ENCODE data around the gene KDM1A. TPM values are rescaled to one million over a fixed set of nuclear protein-coding genes. Genes with fewer than 3 reads are reported as not detected.

The KDM1A gene
- total and polyA plus RNA-seq, 7 experiments from 2014 or later: 40.6 to 62.1 (median 48.4) TPM

DNA sequence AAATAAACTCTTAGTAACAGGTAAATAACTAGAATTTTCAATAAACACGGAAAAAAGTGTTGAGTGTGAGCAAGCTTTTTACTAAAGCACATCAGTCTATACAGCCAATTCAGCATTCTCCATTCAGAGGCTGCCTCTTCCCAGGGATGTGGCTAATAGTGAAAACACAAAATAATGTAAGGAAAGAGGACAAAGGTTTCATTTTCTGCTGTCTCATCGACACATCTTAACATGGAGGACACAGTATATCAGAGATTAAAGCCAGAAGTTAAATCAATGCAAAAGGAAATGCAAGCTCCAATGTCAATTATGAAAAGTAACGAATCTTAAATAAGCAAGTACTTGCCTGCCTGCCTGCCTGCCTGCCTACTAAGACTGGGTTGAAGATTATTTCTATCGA, 106.2 kb downstream of the KDM1A start:
- H3K4me3 Mint-ChIP-seq: no peak overlapping the region
- H3K27me3 Mint-ChIP-seq: no peaks in the 10 kb centered on the region
- Histone ChIP-seq H3K36me3 (ENCODE audit: control insufficient read depth in 2 of 3, insufficient read depth in 3 of 3, low read length in 3 of 3) (no peaks in the 10 kb centered on the region), H3K4me1 (ENCODE audit: control insufficient read depth in 2 of 2, insufficient read depth in 2 of 2, low read length in 2 of 2) (no peaks in the 10 kb centered on the region), H3K9me3 (ENCODE audit: control insufficient read depth in 2 of 3, low read length in 3 of 3) (no peaks in the 10 kb centered on the region), H3K4me3 (ENCODE audit: low read length) (no peak overlapping the region), H3K27ac (ENCODE audit: low read depth, low read length) (no peak overlapping the region), H3K27me3 (ENCODE audit: control insufficient read depth in 2 of 2, insufficient read depth in 2 of 2, low read length in 2 of 2) (no peaks in the 10 kb centered on the region)
- H3K9me3 Mint-ChIP-seq: no peaks in the 10 kb centered on the region
- H3K4me1 Mint-ChIP-seq: peaks cover 16 to 58% (median 41%) of the 10 kb centered on the region in 7 donors
- POLR2A ChIA-PET: interaction anchor here (0.7 kb wide), 1 partner anchor 513 kb away, joined by 3 read pairs; no protein-coding TSS in a partner anchor
- no peak overlapping the region for H3K27ac Mint-ChIP-seq
- CTCF ChIA-PET: no interaction called here
- H3K36me3 Mint-ChIP-seq: peaks cover 0 to 7% (median 2%) of the 10 kb centered on the region in 5 donors
- no peak for DNase-seq
- no peak for ATAC-seq
- intact Hi-C loops (cut with micrococcal nuclease): no loop called here

GRCh38 chr1:23126200-23126599, 106.9 kb downstream of the KDM1A start:
- Mint-ChIP-seq H3K36me3 (peaks cover 0 to 9% (median 3%) of the 10 kb centered on the region in 5 donors), H3K9me3 (no peaks in the 10 kb centered on the region), H3K27ac (peak overlapping the region in 1 of 9 donors; percentile 52), H3K4me1 (peaks cover 20 to 54% (median 35%) of the 10 kb centered on the region in 7 donors), H3K4me3 (no peak overlapping the region), H3K27me3 (no peaks in the 10 kb centered on the region)
- Histone ChIP-seq H3K36me3 (ENCODE audit: control insufficient read depth in 2 of 3, insufficient read depth in 3 of 3, low read length in 3 of 3) (no peaks in the 10 kb centered on the region), H3K27ac (ENCODE audit: low read depth, low read length) (no peak overlapping the region), H3K9me3 (ENCODE audit: control insufficient read depth in 2 of 3, low read length in 3 of 3) (no peaks in the 10 kb centered on the region), H3K4me1 (ENCODE audit: control insufficient read depth in 2 of 2, insufficient read depth in 2 of 2, low read length in 2 of 2) (no peaks in the 10 kb centered on the region), H3K27me3 (ENCODE audit: control insufficient read depth in 2 of 2, insufficient read depth in 2 of 2, low read length in 2 of 2) (no peaks in the 10 kb centered on the region), H3K4me3 (ENCODE audit: low read length) (no peak overlapping the region)
- no peak for DNase-seq
- CTCF ChIA-PET: no interaction called here
- no peak for ATAC-seq
- POLR2A ChIA-PET: interaction anchor here (1.1 kb wide), 1 partner anchor 22 kb away, joined by 3 read pairs; no protein-coding TSS in a partner anchor
- intact Hi-C loops (cut with micrococcal nuclease): no loop called here

DNA sequence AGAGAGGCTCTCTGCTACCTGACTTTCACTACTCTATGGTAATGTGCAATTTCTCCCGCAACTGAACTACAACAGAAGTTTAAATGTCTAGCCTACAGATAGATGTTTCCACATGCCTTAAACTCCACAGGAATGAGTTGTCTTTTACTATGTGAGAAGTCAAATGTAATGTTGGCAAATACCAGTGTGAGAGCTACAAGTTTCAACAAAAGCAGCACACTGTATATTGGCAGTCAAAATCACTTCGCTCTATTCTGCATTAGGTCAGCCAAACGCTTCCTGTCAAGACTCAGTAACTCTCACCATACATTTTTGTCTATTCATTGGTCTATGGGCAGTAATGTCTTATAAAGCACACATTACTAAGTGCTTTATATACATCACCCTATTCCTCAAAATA, 107.5 kb downstream of the KDM1A start:
- peak overlapping the region in 1 of 9 donors; percentile 52 for H3K27ac Mint-ChIP-seq
- intact Hi-C loops (cut with micrococcal nuclease): no loop called here
- no peak for ATAC-seq
- no peak for DNase-seq
- no peaks in the 10 kb centered on the region for H3K9me3 Mint-ChIP-seq
- Histone ChIP-seq H3K4me3 (ENCODE audit: low read length) (no peak overlapping the region), H3K27ac (ENCODE audit: low read depth, low read length) (no peak overlapping the region), H3K27me3 (ENCODE audit: control insufficient read depth in 2 of 2, insufficient read depth in 2 of 2, low read length in 2 of 2) (no peaks in the 10 kb centered on the region), H3K36me3 (ENCODE audit: control insufficient read depth in 2 of 3, insufficient read depth in 3 of 3, low read length in 3 of 3) (no peaks in the 10 kb centered on the region), H3K9me3 (ENCODE audit: control insufficient read depth in 2 of 3, low read length in 3 of 3) (no peaks in the 10 kb centered on the region), H3K4me1 (ENCODE audit: control insufficient read depth in 2 of 2, insufficient read depth in 2 of 2, low read length in 2 of 2) (no peaks in the 10 kb centered on the region)
- ChIA-PET POLR2A (interaction anchor here (1.1 kb wide), 1 partner anchor 21 kb away, joined by 3 read pairs; no protein-coding TSS in a partner anchor), CTCF (no interaction called here)
- H3K27me3 Mint-ChIP-seq: no peaks in the 10 kb centered on the region
- H3K4me1 Mint-ChIP-seq: peaks cover 20 to 56% (median 35%) of the 10 kb centered on the region in 7 donors
- H3K4me3 Mint-ChIP-seq: no peak overlapping the region
- H3K36me3 Mint-ChIP-seq: peaks cover 0 to 10% (median 4%) of the 10 kb centered on the region in 5 donors

- DNase-seq: no peak
- intact Hi-C loops (cut with micrococcal nuclease): no loop called here
- Histone ChIP-seq H3K4me3 (ENCODE audit: low read length) (no peak overlapping the region), H3K9me3 (ENCODE audit: control insufficient read depth in 2 of 3, low read length in 3 of 3) (no peaks in the 10 kb centered on the region), H3K27ac (ENCODE audit: low read depth, low read length) (no peak overlapping the region), H3K4me1 (ENCODE audit: control insufficient read depth in 2 of 2, insufficient read depth in 2 of 2, low read length in 2 of 2) (no peaks in the 10 kb centered on the region), H3K36me3 (ENCODE audit: control insufficient read depth in 2 of 3, insufficient read depth in 3 of 3, low read length in 3 of 3) (no peaks in the 10 kb centered on the region), H3K27me3 (ENCODE audit: control insufficient read depth in 2 of 2, insufficient read depth in 2 of 2, low read length in 2 of 2) (no peaks in the 10 kb centered on the region)
- no peak for ATAC-seq
- H3K27me3 Mint-ChIP-seq: no peaks in the 10 kb centered on the region
- peak overlapping the region in 2 of 9 donors; percentile 12 to 67 for H3K27ac Mint-ChIP-seq
- ChIA-PET POLR2A (no interaction called here), CTCF (no interaction called here)
- H3K36me3 Mint-ChIP-seq: peaks cover 0 to 14% (median 4%) of the 10 kb centered on the region in 5 donors
- H3K9me3 Mint-ChIP-seq: no peaks in the 10 kb centered on the region
- no peak overlapping the region for H3K4me3 Mint-ChIP-seq
- peaks cover 9 to 36% (median 22%) of the 10 kb centered on the region in 7 donors for H3K4me1 Mint-ChIP-seq
These were observed 110.6 kb downstream of the KDM1A start for GRCh38 chr1:23129846-23130245.

- no peaks in the 10 kb centered on the region for H3K4me1 ChIP-seq (ENCODE audit: control insufficient read depth in 2 of 2, insufficient read depth in 2 of 2, low read length in 2 of 2)
- H3K27me3 Mint-ChIP-seq: no peaks in the 10 kb centered on the region
- H3K36me3 ChIP-seq (ENCODE audit: control insufficient read depth in 2 of 3, insufficient read depth in 3 of 3, low read length in 3 of 3): no peaks in the 10 kb centered on the region
- H3K9me3 ChIP-seq (ENCODE audit: control insufficient read depth in 2 of 3, low read length in 3 of 3): no peaks in the 10 kb centered on the region
- ATAC-seq (no peak), DNase-seq (no peak)
- peaks cover 0 to 29% (median 16%) of the 10 kb centered on the region in 7 donors for H3K4me1 Mint-ChIP-seq
- POLR2A ChIA-PET: no interaction called here
- intact Hi-C loops (cut with micrococcal nuclease): no loop called here
- no peak overlapping the region for H3K4me3 Mint-ChIP-seq
- H3K27ac Mint-ChIP-seq: no peak overlapping the region
- H3K4me3 ChIP-seq (ENCODE audit: low read length): no peak overlapping the region
- no peaks in the 10 kb centered on the region for H3K9me3 Mint-ChIP-seq
- no peaks in the 10 kb centered on the region for H3K27me3 ChIP-seq (ENCODE audit: control insufficient read depth in 2 of 2, insufficient read depth in 2 of 2, low read length in 2 of 2)
- peaks cover 0 to 17% (median 4%) of the 10 kb centered on the region in 5 donors for H3K36me3 Mint-ChIP-seq
- CTCF ChIA-PET: interaction anchor here (0.6 to 2.7 kb wide), 2 partner anchors 9 to 52 kb away, joined by 3 to 9 read pairs; no protein-coding TSS in a partner anchor
- H3K27ac ChIP-seq (ENCODE audit: low read depth, low read length): no peak overlapping the region
These were observed 112.8 kb downstream of the KDM1A start for GRCh38 chr1:23132033-23132432.

Small RNAs within 50 kb of the gene (microRNA-seq; reads per million reads assigned to microRNA genes)
- gene MIR3115 (ENCODE audit: borderline microRNAs expressed) (not detected), gene MIR4419A (ENCODE audit: borderline microRNAs expressed) (not detected)

Other genes starting within 250 kb of the KDM1A start
- gene LACTBL1, start 46.6 kb upstream of the KDM1A start, total RNA-seq: not detected
- not detected for gene LACTBL1, start 46.6 kb upstream of the KDM1A start, polyA plus RNA-seq
- 1 to 10 TPM in 2 of 5 experiments, not detected in 3; 1.1 to 1.5 TPM for gene TEX46, start 3.6 kb upstream of the KDM1A start, total RNA-seq
- not detected for gene TEX46, start 3.6 kb upstream of the KDM1A start, polyA plus RNA-seq
- gene LUZP1, start 149.4 kb downstream of the KDM1A start, total RNA-seq: 10 to 100 TPM; 14.8 to 22.9 (median 16.9) TPM
- gene LUZP1, start 149.4 kb downstream of the KDM1A start, polyA plus RNA-seq: 10 to 100 TPM; 12.6 to 24.7 TPM
- gene HTR1D, start 198.0 kb downstream of the KDM1A start, total RNA-seq: not detected
- not detected for gene HTR1D, start 198.0 kb downstream of the KDM1A start, polyA plus RNA-seq

Data from naive thymus-derived CD4-positive, alpha-beta T cell (primary cell).